GM23248 (cell line): Measurements from ENCODE around the gene ESPN.

Experiments used
- EZH2 ChIP-seq: fragments of 200-600 bp; sonication (generic); IDR thresholded peaks from 2 replicates; pipeline ENCODE4 v1.6.1; 2018; ENCODE audit warnings: antibody characterized with exemption, mild to moderate bottlenecking; ENCODE audit not compliant: insufficient read depth, poor library complexity, severe bottlenecking
- EZH2phosphoT487 ChIP-seq: fragments of 200-600 bp; sonication (generic); IDR thresholded peaks from 2 replicates; pipeline ENCODE4 v1.6.1; 2018; ENCODE audit warnings: antibody characterized with exemption, moderate library complexity, mild to moderate bottlenecking, low read depth; ENCODE audit not compliant: insufficient read depth

DNA sequence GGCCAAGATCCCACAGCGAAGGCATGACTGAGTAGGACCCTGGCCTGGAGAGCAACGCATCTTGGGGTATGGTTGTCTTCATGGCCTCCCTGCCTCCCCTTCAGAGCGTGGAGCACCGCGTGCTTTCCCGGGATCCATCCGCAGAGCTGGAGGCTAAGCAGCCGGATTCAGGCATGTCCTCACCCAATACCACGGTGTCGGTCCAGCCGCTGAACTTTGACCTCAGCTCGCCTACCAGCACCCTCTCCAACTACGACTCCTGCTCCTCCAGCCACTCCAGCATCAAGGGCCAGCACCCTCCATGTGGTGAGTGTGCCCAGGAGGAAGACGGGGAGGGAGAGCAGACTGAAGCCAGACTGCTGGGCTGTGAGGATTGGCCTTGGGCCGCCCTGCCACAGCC is 19.8 kb downstream of the ESPN start:
- TF ChIP-seq EZH2 (no peak), EZH2phosphoT487 (no peak)
